ENCODE results near the gene TYRO3.

DNA sequence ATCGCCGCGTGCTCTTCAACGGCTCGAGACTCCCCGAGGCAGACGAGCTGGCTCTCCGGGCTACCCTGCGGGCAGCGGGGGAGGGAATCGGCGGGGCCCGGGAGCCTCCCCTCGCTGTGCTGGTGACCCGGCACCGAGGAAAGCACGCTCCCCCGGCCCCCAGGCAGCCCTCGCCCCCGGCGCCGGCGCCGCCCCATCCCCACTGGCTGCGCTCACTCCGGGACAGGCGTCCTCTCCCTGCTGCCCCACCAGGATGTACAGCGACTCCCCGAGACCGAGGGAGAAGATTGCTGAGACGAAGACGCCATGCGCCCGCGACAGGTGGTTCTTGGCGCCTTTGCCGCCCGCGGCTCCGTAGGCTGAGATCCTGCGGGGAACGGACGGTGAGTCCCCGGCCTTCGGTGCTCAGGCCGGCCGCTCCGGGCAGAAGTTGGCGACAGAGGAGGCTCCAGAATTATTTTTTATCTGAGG, 47.1 kb upstream of the TYRO3 start:
- TF ChIP-seq, protein P1, sequence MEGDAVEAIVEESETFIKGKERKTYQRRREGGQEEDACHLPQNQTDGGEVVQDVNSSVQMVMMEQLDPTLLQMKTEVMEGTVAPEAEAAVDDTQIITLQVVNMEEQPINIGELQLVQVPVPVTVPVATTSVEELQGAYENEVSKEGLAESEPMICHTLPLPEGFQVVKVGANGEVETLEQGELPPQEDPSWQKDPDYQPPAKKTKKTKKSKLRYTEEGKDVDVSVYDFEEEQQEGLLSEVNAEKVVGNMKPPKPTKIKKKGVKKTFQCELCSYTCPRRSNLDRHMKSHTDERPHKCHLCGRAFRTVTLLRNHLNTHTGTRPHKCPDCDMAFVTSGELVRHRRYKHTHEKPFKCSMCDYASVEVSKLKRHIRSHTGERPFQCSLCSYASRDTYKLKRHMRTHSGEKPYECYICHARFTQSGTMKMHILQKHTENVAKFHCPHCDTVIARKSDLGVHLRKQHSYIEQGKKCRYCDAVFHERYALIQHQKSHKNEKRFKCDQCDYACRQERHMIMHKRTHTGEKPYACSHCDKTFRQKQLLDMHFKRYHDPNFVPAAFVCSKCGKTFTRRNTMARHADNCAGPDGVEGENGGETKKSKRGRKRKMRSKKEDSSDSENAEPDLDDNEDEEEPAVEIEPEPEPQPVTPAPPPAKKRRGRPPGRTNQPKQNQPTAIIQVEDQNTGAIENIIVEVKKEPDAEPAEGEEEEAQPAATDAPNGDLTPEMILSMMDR (IDR thresholded peaks at IDR 0.05; ENCODE audit: insufficient read depth, low read depth, low read length) = no peak
- TF ChIP-seq EZH2 (IDR thresholded peaks at IDR 0.05; ENCODE audit: insufficient read depth, low read length) = peak; percentile 52
